Adipocyte (in vitro differentiated cells): ENCODE data around the gene MDH1B.

Experiments used
- DNase-seq: peaks from one replicate; pipeline ENCODE4 v3.0.0-alpha.2; 2015; ENCODE audit warnings: low read depth
- H3K27me3 ChIP-seq: replicated peaks from 2 replicates; pipeline ENCODE4 v1.7.0; 2013; ENCODE audit warnings: mild to moderate bottlenecking, low read length, moderate library complexity; ENCODE audit not compliant: control insufficient read depth, insufficient read depth
- H3K36me3 ChIP-seq: 2 replicates; pipeline ENCODE4 v1.7.0; 2013; ENCODE audit warnings: low read length, mild to moderate bottlenecking, moderate library complexity; ENCODE audit not compliant: control insufficient read depth, insufficient read depth, severe bottlenecking
- H3K4me1 ChIP-seq: 2 replicates; pipeline ENCODE4 v1.7.0; 2013; ENCODE audit warnings: mild to moderate bottlenecking, low read length, moderate library complexity; ENCODE audit not compliant: control insufficient read depth, insufficient read depth
- H3K4me3 ChIP-seq: 2 replicates; pipeline ENCODE4 v1.7.0; 2013; ENCODE audit warnings: mild to moderate bottlenecking, low read length, moderate library complexity
- H3K9ac ChIP-seq: 2 replicates; pipeline ENCODE4 v1.7.0; 2013; ENCODE audit warnings: mild to moderate bottlenecking, low read length, moderate library complexity
- H3K9me3 ChIP-seq: 2 replicates; pipeline ENCODE4 v1.7.0; 2013; ENCODE audit warnings: mild to moderate bottlenecking, low read length, moderate library complexity; ENCODE audit not compliant: control insufficient read depth

The MDH1B gene

DNA sequence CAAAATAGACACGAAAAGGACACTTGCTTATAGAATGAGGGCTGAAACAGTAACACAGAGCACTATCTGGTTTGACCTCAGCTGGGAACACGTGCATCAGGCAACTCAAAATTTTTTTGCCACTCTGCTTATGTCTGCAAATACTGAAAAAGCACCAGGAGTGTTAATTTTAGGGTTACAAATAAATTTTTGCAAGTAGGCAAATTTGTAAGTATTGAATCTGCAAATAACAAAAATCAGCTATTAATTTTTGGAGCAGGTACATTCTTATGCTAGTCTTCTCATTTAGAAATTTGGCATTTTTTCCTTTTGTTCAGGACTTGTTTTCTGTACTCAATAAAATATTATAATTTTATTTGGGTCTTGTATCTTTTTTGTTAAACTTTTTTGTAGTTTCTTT lies 76.7 kb downstream of the MDH1B start:
- Histone ChIP-seq H3K36me3 (no peaks in the 10 kb centered on the region), H3K9ac (no peak overlapping the region), H3K27me3 (peaks cover 8% of the 10 kb centered on the region), H3K9me3 (no peaks in the 10 kb centered on the region), H3K4me3 (no peak overlapping the region), H3K4me1 (no peaks in the 10 kb centered on the region)
- no peak for DNase-seq
